Hematopoietic multipotent progenitor cell treated with erythropoietin and hydrocortisone succinate and interleukin-3 and kit ligand, for 4 days (in vitro differentiated cells): ENCODE results near the gene EPG5.
"Not testable (repeated sequence)": the region's sequence is repeated elsewhere in the genome, so short reads cannot be mapped to it uniquely, and the experiment has no call there.

ENCODE experiments used
- DNase-seq: peaks from one replicate; pipeline ENCODE4 v3.0.0-alpha.2; 2015

The EPG5 gene

DNA sequence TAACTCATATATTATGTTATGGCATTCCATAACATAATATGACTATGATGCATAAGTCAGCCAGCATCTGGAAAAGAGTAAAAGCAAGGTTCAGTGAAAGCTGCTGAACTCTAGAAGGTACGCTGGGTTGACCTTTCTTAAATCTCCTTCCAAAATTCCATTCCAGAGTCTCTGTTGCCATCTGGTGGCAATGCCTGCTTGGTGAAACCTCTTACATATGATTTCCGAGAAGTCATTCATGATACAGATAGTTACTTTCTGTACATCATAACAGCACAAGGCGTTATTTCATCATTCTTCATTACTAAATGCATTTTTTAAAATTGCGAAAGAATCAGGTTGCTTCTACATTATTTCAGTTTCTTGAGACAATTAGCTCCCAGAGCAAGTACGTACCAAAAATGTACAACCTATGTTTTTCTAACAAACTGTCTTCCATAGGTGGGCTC is 7.0 kb upstream of the EPG5 start:
- peak; percentile 94 for DNase-seq

DNA sequence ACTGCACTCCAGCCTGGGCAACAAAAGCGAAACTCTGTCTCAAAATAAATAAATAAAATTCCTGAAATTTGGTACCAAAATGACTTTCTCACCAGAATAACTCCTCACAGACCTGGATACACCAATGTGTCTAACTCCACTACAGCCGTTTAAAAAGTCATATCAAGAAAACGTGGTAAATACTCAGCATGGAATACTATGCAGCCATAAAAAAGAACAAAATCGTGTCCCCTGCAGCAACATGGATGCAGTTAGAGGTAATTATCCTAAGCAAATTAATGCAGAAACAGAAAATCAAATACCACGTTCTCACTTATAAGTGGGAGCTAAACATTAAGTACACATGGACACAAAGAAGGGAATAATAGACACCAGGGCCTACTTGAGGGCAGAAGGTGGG is 2.2 kb downstream of the EPG5 start:
- not testable (repeated sequence) for DNase-seq

DNA sequence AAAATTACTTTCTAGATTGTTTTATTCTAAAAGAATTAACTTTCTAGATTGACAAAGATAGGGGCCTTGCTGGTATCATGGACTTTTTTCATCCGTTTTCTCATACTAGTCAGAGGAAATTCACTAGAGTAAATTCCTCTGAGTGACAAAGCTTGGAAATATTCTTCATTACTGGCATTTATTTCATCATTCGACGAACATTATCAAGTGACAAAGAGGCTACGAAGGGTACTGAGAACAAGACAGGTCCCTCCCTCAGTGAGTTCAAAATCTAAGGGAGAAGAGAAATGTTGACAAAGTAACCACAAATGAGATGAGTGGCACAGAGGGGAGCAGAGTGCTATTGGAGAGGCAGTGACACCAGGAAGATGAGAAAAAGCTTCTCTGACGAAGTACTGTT is 4.3 kb downstream of the EPG5 start:
- DNase-seq: peak; percentile 31

DNA sequence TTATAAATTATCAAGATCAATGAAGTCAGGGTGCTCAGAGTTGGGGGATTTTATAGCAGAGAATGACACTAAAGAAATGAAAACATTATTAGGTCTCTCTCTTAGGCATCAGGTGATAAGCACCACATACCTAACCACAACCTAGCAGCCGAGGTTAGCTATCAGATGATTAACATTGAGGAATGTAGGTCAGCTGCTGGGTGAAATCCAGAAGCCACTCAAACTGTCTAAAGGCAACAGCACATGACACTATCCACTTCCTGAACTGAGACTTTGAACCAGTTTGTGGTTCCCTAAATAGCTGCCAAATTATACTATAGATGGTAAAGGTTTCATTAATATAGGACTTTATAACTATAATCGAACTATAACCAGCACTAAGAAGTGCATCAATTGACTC is 4.7 kb downstream of the EPG5 start:
- DNase-seq: peak; percentile 91

DNA sequence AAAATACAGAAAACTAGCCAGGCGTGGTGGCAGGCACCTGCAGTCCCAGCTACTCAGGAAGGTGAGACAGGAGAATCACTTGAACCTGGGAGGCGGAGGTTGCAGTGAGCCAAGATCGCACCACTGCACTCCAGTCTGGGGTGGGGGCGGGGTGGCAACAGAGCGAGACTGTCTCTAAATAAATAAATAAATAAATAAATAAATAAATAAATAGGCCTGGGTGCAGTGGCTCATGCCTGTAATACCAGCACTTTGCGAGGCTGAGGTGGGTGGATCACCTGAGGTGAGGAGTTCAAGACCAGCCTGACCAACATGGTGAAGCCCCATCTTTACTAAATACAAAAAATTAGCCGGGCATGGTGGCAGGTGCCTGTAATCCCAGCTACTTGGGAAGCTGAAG is 7.6 kb downstream of the EPG5 start:
- not testable (repeated sequence) for DNase-seq

DNA sequence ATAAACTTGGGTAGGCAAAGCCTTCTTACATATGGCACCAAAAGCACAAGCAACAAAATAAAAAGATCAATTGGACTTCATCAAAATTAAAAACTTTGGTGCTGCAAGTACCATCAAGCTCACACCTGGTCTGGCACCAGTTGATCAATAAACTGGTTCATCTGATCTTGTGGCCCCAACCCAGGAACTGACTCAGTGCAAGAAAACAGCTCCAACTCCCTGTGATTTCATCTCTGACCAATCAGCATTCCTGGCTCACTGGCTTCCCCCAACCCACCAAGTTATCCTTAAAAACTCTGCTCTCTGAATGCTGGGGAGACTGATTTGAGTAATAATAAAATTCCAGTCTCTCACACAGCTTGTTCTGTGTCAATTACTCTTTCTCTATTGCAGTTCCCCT is 8.4 kb downstream of the EPG5 start:
- no peak for DNase-seq

DNA sequence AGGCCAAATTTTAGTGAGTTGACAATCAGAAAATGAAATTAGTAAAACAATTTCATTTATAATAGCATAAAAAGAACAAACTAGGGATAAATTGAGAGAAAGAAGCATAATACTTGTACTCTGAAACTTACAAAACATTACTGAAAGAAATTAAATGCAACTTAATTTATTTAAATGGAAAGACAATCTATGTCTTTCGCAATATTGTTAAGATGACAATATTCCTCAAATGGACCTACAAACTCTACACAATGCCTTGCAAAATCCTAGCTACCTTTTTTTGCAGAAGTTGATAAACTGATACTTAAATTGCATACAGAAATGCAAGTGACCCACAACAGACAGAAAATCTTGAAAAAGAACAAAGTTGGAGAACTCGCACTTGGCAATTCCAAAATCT is 9.1 kb downstream of the EPG5 start:
- no peak for DNase-seq

DNA sequence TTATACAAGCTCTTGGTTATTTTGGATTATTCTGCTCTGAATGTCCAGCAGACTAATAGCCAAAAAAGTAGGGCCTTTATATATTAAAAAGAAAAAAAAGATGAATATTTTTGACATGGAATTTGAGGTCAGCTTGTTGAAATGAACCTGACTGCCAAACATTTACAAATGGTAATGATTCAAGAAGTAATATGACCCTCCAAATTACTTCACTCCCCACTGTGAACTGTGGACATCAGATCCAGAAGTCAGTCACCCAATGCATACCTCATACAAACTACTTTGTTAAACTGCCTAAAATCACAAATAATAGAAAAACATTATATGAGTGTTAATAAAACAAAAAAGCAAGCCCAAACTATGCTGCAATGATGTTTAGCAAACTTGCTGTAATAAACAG is 10.0 kb downstream of the EPG5 start:
- no peak for DNase-seq

DNA sequence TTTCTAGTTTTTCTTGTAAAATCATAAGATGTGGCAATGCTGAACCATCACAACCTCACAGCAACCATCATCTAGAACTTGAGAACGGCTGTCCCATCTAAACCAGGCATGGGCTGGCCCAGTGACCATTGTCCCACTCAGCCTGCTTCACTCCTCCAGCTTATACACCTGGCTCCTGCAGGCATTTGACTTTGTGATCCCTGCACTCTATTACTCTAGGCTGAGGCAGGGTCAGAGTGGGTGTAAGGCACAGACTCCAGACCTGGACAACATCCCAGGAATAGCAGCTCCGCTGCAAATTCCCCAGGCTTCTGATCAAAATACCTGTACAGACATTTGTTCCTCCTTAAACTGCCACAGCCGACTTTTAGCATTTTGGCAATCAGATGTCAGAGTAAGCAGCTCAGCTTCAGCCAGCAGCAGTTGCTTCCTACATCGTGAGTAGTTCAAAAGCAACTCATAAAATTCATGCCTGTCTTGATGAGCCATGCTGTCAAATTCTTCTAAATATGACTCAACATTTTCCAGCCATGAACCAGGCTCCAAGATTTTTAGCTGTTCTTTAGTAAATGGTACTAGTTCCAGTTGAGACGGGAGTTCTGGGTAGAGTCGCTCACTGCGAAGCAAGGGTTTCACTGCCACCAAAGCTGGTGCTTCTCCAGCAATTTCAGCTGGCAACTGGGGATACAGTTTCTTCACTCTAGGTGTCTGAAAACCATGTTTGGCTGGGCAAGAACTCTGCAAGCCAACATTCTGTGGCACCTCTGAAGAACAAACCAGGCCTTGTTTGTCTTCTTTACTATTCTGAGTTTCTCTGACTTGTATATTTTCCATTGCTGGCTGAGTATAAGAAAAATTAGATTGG is 12.8 kb downstream of the EPG5 start:
- no peak for DNase-seq

DNA sequence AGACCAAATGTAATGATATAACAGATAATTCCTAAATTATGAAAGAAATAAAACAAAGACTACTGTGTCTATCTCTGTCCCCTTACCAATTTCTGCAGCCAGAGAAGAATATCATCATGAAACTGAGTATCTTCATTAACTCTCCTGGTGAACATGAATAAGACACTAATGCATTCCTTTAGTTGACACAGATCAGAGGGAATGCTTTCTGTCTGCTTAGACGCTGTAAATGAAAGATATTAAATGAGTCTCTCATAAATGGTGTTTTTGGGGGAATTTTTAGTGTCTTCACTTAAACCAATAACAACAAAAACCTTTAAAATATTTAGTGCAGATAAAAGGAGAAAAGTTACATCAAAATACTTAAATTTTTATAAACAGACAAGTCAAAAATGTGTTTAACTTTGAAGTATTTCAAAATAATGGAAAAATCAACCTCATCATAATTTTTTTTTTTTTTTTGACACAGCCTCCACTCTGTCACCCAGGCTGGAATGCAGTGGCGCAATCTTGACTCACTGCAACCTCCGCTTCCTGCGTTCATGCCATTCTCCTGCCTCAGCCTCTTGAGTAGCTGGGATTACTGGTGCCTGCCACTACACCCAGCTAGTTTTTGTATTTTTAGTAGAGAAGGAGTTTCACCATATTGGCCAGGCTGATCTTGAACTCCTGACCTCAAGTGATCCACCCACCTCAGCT is 16.0 kb downstream of the EPG5 start:
- DNase-seq: no peak

DNA sequence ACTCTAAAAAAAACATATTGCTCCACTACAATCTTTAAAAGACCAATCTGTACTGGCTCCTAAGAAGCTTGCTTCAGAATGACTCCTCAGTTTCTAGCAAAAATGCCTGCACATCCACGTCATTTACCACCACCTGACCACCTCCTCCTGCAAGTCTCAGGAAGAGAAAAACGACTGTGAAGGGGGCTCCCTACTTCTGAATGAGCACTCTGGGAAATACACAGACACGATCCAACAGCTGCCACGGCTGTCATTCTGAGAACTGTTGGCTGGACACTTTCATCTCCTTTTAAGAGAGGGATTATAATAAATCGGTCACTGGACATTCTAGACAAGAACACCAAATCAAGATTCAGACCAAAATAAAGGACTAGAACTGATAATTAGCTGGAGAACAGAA is 21.5 kb downstream of the EPG5 start:
- DNase-seq: no peak

DNA sequence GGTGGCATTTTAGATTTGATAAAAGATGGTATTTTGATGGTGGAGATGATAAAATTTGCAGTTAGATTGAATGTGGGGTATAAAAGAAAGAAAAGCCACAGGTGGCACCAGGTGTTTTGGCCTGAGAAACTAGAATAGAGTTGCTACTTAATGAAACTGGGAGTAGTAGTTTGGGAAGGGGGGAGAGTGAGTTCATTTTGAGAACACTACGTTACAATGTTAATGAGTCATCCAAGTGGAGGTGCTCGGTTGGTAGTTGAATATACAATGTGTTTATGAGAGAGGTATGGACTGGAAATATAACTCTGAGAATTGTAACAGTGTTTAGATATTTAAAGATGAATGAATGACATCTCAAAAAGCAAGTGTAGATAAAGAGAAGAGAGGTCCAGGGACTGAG is 26.4 kb downstream of the EPG5 start:
- no peak for DNase-seq

DNA sequence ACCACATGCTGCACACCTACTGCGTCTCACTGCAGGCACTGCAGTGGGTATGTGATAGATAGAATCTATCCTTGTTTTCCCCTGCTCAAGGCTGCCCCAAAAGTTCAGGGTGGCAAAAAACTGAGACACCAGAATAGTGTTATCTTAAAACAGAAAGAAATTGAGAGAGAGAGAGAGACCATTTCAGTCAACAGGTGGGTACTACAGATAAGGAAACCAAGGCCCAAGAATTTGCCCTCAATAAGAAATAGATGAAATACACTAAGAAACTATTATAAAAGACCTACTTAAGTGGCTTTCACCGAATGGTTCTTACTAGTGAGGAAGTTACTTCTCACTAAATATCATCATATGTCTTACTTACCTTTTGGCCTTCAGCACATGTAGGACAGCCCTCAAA is 27.9 kb downstream of the EPG5 start:
- DNase-seq: peak; percentile 84

DNA sequence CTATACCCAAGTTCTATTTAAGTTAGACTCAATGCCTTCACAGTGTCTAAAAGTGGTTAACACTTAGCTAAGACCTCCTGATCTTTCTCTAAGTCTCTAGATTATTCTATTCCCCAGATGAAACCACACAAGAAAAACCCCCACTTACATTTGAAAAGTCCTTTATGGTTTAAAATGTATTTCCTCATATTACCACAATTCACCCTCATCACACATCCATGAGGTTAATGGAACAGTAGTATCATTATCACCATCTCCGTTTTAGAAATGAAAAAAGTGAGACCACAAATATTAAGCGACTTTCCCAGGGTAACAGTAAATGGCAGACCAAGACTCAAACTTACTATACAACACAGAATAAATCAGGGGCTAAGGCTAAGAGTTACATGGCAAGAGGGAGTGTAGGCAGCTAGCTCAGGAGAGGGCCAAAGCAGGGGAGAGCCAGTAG is 28.6 kb downstream of the EPG5 start:
- peak; percentile 5 for DNase-seq

DNA sequence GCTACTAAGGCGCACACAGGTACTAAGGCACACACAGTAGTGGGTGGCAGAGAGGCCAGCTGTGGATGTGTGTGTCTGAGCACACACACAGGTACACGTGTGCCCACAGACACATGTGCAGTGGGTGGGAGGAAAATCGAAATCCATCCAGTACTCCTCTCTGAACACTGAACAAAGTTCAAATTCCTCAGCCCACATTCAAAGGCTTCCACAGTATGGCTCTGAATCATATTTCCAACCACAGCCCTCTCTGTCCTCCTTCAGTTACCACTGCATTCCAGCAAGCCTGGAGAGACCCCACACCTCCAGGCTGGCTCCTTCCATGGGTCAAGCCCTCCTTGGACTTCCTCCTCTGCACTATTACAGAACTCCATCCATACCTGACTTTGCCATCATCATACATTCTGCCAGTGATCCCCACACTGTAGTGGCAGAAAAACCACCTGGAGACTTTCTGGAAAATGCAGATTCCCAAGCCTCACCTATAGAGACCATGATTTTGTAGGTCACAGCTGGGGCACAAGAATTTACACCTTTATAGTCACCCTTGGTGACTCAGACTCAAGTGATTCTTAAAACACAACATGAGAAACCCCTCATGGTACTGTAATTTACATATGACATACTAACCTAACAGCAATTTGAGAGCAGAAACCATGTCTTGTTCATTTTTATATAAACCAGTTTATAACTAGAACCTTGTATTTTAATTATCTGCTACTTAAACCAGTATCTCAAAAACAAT is 31.4 kb downstream of the EPG5 start:
- DNase-seq: no peak

DNA sequence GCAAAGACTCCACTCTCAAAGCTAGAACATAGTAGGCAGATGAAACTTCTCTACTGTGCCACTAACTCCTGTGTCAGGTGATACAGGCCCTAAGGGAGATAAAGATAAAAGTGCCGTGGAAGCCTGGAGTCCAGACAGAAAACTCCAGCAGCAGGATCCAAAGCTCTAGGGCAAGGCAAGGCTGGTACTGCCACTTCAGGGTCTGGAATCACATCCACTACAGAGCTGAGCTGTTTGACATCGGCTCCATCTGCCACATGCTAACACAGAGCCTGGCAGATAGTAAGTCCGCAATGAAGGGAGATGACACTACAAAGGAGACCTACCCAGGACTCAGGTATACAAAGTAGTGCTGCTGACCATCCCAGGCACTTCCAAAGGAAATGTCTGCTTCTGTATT is 34.4 kb downstream of the EPG5 start:
- DNase-seq: no peak

DNA sequence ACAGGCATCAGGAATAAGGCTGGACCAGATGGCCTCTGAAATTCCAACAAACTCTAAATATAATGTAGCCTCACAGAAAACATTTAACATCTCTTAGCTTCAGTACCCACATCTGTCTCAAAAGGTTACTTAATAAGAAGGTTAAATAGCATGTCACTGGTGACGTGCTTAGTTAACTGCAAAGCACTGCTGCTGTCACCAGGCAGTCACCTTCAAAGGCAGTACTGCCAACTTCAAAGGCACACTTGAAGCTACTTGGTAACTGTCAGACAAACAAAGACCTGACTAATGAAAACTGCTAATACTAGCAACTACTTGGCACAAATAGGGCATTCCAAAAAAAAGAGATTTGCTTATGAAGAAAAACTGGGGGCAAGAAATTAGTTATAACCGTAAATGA is 36.2 kb downstream of the EPG5 start:
- DNase-seq: no peak

DNA sequence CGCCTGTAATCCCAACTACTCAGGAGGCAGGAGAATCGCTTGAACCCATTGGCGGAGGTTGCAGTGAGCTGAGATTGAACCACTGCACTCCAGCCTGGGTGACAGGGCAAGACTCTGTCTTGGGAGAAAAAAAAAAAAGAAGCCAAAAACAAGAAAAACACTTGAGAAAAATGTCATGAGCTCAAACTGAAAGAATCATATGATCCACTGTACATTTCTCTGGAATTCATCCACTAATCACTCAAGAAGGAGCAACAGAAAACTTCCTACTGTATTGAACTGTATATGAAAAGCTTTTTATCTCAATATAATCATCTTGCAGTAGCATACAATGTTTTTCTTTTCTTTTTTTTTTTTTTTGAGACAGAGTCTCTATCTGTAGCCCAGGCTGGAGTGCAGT is 40.4 kb downstream of the EPG5 start:
- DNase-seq: no peak

DNA sequence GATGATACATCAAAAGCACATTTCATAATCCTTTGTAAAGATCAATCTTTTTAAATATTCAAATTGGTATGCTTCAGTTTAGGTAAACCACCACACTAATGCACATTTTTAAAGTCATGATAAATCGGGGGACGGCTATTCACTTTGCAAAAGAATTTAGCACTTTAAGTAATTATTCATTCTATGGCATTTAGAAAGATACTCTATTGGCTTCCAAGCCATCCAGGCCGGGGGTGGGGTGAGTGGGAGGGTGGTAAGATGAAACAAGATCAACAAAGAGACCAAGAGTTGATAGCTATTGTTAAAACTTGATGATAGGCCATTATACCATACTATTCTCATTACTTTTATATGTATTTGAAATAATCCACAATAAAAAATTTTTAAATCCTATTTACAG is 41.0 kb downstream of the EPG5 start:
- no peak for DNase-seq

DNA sequence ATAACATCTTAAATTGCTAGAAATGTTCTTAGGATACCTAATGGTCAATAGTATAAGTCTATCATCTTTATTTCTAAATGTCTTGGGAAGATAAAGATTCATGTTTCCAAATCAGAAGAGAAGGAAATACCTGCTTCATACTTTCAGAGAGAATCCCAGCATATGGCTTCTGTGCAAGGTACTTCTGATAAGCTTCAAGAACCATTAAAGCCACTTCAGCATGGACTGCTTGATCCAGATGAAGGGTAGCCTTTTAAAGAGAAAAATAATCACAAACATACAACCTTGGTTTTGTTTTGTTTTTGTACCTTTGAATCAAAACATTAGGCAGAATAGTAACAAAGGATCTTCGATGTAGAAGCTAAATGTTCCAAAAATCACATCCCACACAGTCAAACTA is 44.0 kb downstream of the EPG5 start:
- no peak for DNase-seq

DNA sequence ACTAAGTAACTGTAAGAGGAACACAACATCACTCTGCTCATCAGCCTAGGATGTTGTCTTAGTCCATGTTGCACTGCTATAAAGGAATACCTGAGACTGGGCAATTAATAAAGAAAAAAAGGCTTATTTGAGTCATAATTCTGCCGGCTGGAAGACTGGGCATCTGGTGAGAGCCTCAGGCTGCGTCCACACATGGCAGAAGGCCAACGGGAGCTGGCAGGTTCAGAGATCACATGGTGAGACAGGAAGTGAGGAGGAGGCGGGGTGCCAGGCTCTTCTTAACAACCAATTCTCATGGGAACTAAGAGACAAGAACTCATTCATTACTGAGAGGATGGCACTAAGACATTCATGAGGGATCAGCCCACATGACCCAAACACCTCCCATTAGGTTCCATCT is 46.8 kb downstream of the EPG5 start:
- peak; percentile 59 for DNase-seq

DNA sequence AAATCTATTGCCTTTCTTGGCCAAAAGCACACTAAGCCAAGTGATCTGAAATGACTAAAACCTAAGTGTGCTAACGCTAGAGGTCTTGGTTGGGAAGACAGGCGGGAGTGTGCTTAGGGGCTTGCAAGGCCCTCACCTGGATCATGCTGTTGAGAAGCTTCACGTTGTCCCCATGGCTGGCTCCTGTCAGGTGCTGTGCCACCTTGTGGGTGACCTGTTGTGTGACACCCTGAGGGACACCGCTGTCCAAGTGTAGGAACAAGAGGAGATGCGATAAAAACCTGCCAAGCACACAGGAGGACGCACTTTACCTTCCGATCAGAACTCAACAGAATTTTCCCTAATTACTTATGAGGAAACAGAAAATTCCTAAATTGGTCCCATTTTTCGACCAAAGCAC is 50.8 kb downstream of the EPG5 start:
- DNase-seq: peak; percentile 20

DNA sequence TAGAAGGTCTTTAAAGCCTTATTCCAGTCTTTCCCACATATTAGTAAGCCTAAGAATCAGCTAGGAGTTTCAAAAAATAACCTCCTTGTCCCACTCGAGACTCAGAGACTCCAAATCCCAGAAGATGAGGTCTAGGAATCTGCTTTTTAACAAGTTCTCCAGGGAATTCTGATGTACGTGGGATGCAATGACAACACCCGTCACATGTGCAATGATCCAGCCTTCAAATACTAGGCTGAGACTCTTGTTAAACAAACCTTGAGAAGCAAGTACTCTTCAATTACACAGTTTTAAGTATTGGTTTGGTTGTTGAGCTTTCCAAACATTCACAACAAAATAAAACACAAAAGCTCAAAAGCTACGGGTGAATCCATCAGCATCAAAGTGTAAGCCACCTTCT is 53.9 kb downstream of the EPG5 start:
- no peak for DNase-seq
